CD1c-positive myeloid dendritic cell (primary cell): ENCODE data around the gene SPOP.
"Not testable (repeated sequence)": the region's sequence is repeated elsewhere in the genome, so short reads cannot be mapped to it uniquely, and the experiment has no call there.

Experiments
- DNase-seq: peaks from one replicate; pipeline ENCODE4 v3.0.0-alpha.2; 2016; ENCODE audit errors: extremely low spot score

The SPOP gene

DNA sequence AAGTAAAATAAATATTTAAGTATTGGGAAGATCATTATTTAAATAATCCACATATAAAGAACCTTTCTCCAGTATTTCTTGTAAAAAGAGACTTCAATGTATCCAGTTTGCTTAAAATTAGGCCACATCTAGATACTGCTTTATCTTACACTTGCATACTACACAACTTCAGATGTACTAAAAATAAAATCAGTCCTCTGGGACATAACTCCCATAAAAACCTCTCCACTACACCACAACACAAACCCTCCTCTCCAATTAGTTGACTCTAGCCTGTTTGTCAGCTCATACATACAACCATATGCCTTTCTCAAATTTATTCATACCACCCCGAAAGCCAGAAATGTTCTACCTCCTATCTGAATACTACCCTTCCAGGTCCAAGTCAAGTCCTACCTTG is 21.6 kb downstream of the SPOP start:
- no peak for DNase-seq

DNA sequence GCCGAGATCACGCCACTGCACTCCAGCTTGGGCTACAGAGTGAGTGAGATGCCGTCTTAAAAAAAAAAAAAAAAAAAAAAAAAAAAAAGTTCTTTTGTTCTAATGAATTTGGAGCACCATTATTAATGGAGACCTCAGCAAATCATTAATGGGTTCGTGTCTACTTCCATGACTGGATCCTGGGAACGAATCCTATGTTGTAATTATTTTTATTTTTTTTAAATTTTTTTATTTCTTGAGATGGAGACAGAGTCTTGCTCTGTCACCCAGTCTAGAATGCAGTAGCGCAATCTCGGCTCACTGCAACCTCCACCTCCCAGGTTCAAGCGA is 30.7 kb downstream of the SPOP start:
- no peak for DNase-seq

DNA sequence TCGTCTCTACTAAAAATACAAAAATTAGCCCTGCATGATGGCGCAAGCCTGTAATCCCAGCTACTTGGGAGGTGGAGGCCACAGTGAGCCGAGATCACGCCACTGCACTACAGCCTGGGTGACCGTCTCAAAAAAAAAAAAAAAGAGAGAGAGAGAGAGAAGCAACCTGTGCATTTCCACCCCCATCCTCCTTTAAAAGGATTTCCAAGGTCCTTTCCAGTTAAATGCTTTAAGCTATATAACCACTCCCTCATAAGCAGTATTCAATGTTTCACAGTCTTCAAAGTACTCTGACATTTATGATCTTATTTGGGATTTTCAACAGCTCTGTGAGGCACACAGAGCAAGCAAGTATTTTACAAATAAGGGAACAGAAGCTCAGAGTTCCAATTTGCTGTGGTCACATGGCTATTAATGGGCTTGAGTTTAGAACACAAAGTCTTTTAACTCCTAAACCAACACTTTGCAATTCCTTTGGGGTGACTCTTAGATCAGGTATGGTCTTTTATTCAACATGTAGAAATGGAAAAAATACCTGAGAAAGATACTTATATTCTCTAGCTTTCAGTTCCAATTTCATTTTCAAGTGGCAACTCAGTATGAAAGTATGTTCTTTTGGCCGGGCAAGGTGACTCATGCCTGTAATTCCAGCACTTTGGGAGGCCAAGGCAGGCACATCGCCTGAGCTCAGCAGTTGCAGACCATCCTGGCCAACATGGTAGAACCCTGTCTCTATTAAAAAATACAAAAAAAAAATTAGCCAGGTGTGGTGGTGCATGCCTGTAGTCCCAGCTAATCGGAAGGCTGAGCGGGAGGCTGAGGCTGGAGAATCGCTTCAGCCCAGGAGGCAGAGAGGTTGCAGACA is 31.3 kb downstream of the SPOP start:
- no peak for DNase-seq

DNA sequence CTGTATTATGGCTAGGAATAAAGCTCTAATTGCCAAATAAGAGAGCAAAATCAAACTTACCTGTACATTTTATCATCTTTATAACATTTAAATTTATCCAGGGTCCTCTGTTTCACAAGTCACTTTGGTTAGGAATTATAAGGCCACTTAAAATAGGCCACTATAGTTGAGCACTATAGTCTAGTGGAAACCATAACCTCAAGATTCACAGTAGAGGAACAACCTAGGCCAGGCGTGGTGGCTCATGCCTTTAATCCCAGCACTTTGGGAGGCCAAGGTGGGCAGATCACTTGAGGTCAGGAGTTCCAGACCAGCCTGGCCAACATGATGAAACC is 31.9 kb downstream of the SPOP start:
- DNase-seq: not testable (repeated sequence)

DNA sequence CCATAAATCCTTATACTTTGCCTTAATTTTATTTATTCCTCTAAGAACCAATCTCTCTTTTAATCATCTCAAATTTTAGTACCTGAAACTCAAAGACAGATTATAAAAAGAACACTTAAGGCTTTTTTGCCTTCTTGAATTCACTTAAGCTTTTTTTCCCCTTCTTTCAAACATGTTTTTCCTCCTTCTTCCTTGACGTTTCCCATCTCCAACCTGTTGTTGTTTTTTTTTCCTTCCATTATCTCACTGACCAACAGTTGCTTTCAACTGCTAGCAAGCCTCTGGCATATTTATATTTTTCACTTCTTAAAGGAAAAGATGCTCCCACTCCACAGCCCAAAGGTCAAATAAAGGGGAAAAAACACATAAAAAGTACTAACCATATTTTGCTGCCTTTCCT is 32.2 kb downstream of the SPOP start:
- DNase-seq: no peak

DNA sequence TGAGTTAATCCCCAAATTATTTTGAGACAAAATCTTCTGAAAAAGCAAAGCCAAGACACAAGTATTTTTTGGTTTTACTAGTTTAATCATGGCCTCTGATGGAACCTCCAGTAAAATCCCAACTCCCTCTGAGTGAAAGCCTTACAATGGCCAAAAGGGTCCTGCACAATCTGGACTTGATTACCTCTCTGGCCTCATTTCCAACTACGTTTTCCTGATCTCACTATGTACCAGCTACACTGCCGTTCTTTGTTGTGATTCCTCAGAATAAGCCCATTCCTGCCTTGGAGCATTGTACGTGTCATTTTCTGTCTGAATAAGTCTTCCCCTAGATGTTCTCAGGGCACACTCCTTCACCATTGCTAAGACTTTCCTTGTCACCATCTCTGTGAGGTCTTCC is 37.3 kb downstream of the SPOP start:
- DNase-seq: no peak

DNA sequence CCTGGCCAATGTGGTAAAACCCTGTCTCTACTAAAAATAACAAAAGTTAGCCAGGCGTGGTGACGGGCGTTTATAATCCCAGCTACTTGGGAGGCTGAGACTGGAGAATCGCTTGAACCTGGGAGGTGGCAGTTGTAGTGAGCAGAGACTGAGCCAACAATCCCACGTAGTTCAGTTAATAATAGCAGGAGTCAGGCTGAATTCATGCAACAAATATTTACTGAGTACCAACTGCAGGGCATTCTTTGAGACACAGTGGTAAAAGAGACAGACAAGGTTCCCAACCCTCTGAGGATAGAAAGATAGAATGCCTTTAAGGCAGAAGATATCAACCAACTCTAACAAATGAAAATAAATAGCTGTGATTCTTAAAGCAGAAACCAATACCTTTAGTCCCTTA is 39.1 kb downstream of the SPOP start:
- DNase-seq: no peak

DNA sequence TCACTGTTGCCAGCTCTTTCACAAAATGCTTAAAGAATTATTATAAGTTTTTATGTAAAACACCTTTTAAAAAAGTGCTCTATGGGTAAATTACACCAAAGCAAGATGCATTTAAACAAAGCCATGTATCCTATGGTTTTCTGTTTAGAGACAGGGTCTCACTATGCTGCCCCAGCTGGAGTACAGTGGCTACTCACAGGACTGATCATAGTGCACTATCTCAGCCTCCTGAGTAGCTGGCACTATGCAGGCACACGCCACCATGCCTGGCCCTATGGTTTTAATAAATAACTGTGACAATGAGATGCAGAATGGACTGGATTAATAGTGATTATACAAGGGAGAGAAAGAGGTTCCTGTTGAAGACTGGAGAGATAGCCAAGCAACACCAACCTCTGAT is 40.2 kb downstream of the SPOP start:
- DNase-seq: no peak

DNA sequence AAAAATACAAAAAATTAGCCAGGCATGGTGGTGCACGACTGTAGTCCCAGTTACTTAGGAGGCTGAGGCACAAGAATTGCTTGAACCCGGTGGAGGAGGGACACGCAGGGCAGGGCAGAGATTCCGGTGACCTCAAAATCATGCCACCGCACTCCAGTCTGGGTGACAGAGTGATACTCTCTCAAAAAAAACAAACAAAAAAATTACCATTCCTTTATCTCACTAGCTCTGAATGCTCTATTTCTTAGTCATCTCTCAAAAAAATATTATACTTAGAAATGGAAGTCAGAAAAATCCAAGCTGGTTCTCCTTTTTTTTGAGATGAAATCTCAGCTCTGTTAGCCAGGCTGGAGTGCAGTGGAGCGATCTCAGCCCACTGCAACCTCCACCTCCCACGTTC is 40.8 kb downstream of the SPOP start:
- DNase-seq: no peak

DNA sequence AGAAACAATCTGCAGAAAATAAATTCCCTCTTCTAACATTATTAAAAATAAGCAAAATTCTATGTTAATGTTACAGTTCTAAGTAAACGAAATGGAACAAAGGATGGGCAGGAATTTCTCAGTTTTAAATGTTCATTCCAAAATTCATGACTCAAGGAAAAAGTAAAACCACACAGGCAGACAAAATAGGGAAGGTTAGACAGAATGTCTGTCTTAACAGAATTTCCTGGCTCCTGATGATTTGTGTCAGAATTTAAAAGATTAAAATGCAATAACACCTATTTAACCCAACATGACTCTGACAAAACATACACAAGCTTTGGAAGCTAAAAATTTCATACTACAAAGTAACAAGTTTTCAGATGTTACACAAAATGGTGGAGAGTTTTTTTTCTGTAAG is 42.8 kb downstream of the SPOP start:
- DNase-seq: no peak

DNA sequence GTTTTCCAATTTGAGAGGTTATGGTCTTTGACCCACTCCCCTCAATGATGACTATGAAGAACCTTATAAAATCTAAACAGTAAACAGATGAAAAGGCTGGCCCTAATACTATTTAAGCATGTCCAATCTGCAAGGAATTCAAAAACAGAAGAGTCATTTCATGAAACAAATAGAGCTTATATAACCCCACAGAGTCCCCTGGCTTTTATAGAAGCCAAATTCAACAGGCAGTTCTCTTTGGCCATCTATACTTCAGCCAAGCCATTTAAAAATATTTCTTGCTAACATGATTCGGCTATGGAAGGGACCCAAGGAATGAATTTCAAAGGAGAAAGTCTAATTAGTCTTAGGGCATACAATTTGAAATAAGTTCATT is 43.4 kb downstream of the SPOP start:
- DNase-seq: no peak

DNA sequence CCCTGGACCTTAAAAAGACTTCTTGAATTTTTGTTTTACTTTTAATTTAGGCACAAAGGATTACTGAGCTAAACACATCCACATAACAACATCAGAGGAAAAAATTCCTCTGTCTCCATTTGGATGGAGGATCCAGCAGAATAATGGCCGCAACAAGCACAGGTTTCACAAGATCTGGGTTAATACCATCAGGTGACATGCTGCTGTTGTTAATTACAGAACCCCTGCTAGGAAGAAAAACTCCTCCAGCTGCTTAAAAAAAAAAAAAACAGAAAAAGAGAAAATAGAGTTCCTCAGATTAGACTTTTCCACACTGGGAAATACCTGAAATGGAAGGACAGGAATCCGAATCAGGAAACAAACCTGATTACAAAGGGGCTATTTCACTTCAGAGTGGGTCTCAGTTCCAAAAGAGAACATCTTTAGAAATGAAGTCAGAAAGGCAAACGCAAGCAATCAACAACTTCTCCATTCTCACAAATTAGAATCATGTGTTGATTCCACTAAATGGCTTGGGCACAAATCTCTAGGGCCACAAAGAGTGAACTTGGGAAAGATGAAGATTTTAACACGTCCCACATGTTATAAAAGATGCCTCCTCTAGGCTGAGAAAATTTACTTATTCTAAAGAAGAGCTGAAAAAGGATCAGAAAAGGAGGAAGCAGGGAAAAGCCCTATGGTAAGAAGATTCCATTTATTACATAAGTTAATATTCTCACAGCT is 44.0 kb downstream of the SPOP start:
- DNase-seq: no peak

DNA sequence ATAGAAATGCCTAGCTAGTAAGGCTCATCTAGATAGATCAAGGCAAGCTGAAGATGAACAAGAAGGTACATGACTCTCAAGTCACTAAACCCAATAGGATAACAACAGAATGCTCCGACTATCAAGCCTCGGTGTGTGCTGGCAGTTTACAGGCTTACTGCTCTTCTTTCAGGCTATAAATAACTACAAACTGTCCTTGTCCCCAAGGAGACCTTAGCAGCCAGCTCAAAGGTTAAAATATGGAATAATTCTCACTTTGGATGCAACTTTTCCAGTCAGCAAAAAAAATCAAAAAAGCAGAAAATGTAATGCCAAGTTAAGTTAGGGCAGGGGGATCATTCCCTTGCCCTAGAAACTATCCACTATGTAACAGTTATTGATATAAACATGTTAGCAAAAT is 44.6 kb downstream of the SPOP start:
- no peak for DNase-seq

DNA sequence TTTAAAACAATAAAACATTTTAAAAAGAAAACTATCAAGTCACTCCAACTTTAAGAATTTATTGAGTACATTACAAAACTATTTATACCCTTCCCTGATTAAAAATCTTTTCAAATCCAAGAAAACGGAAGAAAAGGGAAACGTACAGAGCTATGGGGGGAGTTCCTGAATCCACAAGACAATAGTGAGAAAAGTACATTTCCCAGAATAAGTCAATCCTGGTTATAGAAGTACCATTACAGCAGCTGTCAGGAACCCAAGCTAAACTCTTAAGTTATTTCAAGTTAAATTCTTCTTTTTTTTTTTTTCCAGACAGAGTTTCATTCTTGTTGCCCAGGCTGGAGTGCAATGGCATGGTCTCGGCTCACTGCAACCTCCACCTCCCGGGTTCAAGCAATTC is 45.7 kb downstream of the SPOP start:
- no peak for DNase-seq

DNA sequence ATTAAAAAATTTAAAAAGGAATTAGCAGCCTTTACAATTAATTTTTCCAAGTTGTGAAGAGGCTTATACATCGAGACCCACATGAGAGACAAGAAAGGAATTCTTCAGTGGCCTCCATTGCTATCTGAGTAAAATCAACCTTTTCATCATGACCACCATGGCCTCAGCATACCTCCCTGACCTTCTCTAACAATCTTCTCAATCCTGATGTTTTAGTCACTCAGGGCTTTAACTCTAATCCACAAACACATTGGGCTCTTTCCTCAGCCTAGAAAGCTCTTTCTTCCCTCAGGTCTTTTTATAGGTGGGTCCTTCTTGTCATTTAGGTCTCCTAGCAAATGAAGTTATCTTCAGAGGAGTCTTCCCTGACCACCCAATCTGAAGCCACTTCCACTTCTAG is 46.4 kb downstream of the SPOP start:
- no peak for DNase-seq

DNA sequence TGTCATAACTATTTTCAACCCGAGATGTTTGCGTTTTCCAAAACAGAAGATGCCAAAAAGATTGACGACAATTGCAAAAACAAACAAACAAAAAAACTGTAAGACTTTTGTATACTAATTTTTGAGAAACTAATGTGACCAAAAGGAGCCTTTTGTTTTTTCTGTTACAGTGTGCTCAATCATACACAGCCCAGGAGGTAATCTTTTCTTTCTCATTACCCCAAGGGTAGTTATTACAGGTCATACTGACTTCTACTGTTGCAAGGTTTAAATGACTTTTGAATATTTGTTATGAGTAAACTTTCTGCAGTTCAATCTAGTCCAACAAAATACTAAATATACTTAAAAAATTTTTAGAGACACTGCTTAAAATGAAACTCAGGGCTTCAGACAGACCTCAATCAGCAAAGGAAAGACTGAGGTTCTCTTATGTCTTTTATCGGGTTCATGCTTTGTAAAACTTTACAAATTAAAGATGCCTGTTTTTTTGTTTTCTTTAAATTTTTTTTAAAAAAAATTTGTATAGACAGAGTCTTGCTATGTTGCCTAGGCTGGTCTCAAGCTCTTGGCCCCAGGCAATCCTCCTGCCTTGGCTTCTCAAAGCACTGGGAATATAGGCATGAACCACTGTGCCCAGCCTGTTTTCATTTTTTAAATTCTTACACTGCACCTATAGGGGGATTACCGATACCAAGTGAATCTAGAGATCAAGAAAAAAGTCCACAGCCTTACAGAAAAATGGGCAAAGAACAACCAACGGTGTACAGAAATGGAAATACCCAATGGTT is 47.6 kb downstream of the SPOP start:
- DNase-seq: no peak

DNA sequence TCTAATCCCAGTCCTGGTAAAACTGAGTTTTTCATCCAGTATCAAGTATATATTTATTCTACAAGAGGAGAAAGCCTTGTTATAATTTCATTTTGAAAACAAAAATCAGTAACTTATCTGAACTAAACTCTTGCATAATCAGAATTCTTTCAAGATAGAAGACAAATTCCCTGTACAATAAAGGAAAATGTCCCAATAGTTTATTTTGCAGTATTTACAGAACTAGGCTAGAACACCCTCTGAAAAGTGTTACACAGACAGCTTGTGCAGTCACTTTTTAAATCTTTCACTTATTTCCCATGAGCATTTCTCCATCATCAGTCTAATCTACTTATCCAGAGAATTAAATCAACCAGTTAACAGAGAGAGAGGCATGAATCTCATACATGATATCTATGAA is 48.5 kb downstream of the SPOP start:
- DNase-seq: no peak

DNA sequence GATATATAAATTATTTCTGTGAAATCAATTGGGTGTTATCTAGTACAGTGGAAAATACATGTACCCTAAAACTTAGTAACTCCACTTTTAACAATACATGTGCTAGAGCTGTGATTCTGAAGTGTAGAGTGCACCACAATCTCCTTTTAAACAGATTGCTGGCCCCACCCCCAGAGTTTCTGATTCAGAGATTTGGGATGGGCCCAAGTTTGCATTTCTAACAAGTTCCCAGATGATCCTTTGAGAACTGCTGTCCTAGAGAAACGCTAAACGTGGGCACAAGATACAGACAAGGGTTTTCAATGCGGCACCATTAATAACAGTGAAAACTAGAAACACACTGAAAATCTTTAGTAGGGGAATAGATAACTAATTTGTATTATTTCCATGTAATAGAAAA is 53.0 kb downstream of the SPOP start:
- DNase-seq: no peak

DNA sequence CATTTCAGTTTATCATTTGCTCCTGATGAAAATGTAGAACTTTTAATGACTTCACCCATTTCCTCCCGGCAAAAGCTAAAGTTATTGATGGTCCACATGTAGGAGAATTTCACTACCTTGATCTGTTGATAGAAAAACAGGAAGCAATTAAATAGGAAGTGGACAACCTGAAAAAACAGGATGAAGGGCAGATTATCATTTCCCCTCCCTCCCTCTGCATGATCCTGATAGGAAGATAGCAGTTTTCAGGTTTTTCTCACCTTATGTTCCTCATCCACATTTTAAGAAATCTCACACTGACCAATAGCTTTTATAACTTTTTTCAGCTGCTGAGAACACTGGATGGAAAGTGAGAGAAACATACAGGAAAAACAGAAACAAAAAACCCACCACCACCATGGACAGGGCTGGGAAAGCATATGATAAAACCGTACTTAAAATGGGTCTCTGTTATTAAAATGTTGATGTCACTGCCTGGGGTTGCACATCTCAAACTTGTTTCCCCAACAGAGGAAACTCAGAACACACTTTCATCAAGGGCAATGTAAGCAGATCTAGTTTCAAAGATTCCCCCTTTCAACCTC is 55.9 kb downstream of the SPOP start:
- DNase-seq: no peak

DNA sequence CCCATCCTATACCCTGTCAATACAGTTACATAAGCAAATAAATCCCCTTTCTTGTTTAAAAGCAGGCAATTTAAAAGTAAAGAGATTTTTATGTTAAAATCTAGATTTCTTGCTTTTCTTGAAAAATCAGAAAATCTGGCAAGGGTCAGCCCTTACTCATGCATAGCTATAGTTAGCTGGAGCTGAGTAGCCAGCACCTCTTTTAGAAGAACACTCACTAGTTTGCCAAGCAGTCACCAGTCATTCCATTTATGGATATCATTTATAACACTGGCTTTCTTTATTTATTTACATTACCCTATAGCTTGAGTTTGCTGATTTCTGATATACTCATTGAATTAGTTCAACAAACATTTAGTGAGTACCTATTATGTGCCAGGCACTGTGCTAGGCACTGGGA is 56.5 kb downstream of the SPOP start:
- DNase-seq: no peak

DNA sequence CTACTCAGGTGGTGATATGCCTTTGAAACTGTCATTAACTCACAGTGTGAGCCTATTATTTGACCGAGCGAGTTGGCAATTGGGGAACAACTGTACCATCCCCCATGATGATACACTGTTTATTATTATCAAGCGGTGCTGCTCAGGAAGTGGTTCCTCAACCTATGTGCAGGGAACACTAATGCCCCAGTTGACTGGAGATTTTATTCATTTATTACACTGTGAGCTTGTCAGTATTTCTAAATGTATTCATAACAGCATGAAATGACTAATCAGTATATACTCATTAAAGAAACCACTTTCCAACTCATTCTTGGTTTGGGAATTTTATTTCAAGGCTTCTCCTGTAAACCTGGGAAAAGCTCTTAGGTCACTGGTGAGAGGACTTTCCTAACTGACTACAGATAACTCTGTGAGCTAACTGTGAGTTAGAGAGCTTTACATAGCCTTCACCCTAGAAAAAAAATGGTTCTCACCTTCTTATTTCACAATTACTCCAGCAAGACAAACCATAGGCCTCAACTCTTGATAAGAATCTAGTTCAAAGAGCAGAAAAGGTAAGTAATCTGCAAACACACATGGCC is 59.8 kb downstream of the SPOP start:
- DNase-seq: peak; percentile 19

DNA sequence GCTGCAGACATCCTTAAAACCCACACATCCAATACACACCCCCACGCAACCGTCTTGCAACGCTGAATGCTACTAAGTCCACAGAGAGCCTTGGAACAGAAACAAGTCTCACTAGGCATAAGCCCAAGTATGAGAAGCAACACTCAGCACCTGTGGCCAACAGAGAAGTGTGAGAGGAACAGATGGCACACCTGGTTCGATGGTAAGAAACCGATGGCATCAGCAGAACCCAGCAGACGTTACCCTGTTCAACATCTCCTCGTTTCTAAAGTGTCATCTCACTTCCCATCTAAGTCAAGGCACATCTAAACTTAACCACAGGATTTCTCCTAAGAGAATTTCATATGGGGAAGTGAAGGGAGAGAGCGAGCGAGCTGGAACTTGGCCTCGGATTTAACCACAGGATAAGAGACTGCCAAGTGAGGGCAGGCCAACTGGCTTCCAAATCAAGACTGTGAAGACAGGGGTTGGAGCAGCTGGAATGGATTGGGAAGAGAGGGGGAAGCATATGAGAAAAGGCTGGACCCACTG is 61.2 kb downstream of the SPOP start:
- DNase-seq: peak; percentile 62
